ENCODE measurements around the gene HIPK2.

Gene HIPK2

GRCh38 chr7:139750459-139751095 is 27.2 kb downstream of the HIPK2 start:
- no peak for DNase-seq

GRCh38 chr7:139749545-139749944 is 28.3 kb downstream of the HIPK2 start:
- no peak for DNase-seq

GRCh38 chr7:139748941-139749340 is 28.9 kb downstream of the HIPK2 start:
- DNase-seq: no peak

- DNase-seq: no peak
Observed at GRCh38 chr7:139748373-139748765, 29.4 kb downstream of the HIPK2 start.

- DNase-seq: no peak
Observed at GRCh38 chr7:139747662-139748372, 30.0 kb downstream of the HIPK2 start.

- DNase-seq: no peak
Observed at GRCh38 chr7:139746652-139747051, 31.1 kb downstream of the HIPK2 start.

- no peak for DNase-seq
Observed at GRCh38 chr7:139745678-139746143, 32.1 kb downstream of the HIPK2 start.

- DNase-seq: no peak
Observed at GRCh38 chr7:139744768-139745677, 32.8 kb downstream of the HIPK2 start.

- DNase-seq: no peak
Observed at GRCh38 chr7:139743967-139744767, 33.6 kb downstream of the HIPK2 start.

- DNase-seq: no peak
Observed at GRCh38 chr7:139743267-139743966, 34.4 kb downstream of the HIPK2 start.

GRCh38 chr7:139741789-139742344 is 35.9 kb downstream of the HIPK2 start:
- no peak for DNase-seq

- DNase-seq: no peak
Observed at GRCh38 chr7:139741239-139741638, 36.6 kb downstream of the HIPK2 start.

- no peak for DNase-seq
Observed at GRCh38 chr7:139739863-139740597, 37.8 kb downstream of the HIPK2 start.

- no peak for DNase-seq
Observed at GRCh38 chr7:139738772-139739171, 39.0 kb downstream of the HIPK2 start.

GRCh38 chr7:139738101-139738489 is 39.7 kb downstream of the HIPK2 start:
- no peak for DNase-seq

- DNase-seq: no peak
Observed at GRCh38 chr7:139737221-139738100, 40.3 kb downstream of the HIPK2 start.

GRCh38 chr7:139735912-139736595 is 41.7 kb downstream of the HIPK2 start:
- DNase-seq: no peak

- no peak for DNase-seq
Observed at GRCh38 chr7:139735466-139735865, 42.3 kb downstream of the HIPK2 start.

- DNase-seq: no peak
Observed at GRCh38 chr7:139734395-139734794, 43.4 kb downstream of the HIPK2 start.
